SK-N-SH (cell line): ENCODE measurements around the gene ACSS1. TPM values are rescaled to one million over a fixed set of nuclear protein-coding genes. Genes with fewer than 3 reads are reported as not detected.

Experiments
- CTCF ChIA-PET: fragments of 300-600, 350-600 bp; formaldehyde crosslinking; extraction: SDS; loops from one replicate; lab custom pipeline; 2021; lab: Yijun Ruan, JAX
- POLR2A ChIA-PET: fragments of 350-600 bp; sonication (Branson Sonifier 250); formaldehyde crosslinking; extraction: SDS; loops from one replicate; lab custom pipeline; 2020; ENCODE audit warnings: antibody characterized with exemption, inconsistent platforms; lab: Yijun Ruan, JAX
- DNase-seq: peaks from one replicate; pipeline ENCODE4 v3.0.0; 2012
- H2AFZ ChIP-seq: fragments of 200-600 bp; sonication (generic); 2 replicates; pipeline ENCODE4 v1.8.1; 2016; ENCODE audit warnings: antibody characterized with exemption, mild to moderate bottlenecking, low read depth
- H3F3A ChIP-seq: fragments of 200-600 bp; sonication (generic); replicated peaks from 2 replicates; pipeline ENCODE3; 2016; ENCODE audit warnings: antibody characterized with exemption, mild to moderate bottlenecking; ENCODE audit not compliant: insufficient read depth
- H3K27ac ChIP-seq, 2 experiments: fragments of 200-500 bp in 1 of 2; fragments of 200-600 bp in 1 of 2; sonication (Bioruptor generic) in 1 of 2; sonication (generic), shearing (Covaris generic) in 1 of 2; 2 replicates each; pipeline versions ENCODE4 v1.5.1 to v1.6.1; 2014 to 2016; ENCODE audit warnings: low read depth in 2 of 2, inconsistent platforms in 1 of 2, low read length in 1 of 2, mild to moderate bottlenecking in 1 of 2, mixed read lengths in 1 of 2
- H3K27me3 ChIP-seq: fragments of 200-600 bp; sonication (generic), shearing (Covaris generic); 2 replicates; pipeline ENCODE4 v1.6.1; 2016; ENCODE audit warnings: mixed run types; ENCODE audit not compliant: insufficient read depth
- H3K36me3 ChIP-seq, 2 experiments: fragments of 200-500 bp in 1 of 2; fragments of 200-600 bp in 1 of 2; sonication (Bioruptor generic) in 1 of 2; sonication (generic) in 1 of 2; replicated peaks in 1 of 2; 2 replicates each; pipeline versions ENCODE3 to v1.5.1; 2014 to 2016; ENCODE audit warnings: low read length in 1 of 2, mild to moderate bottlenecking in 1 of 2; ENCODE audit not compliant: insufficient read depth in 2 of 2, control insufficient read depth in 1 of 2
- H3K4me1 ChIP-seq, 2 experiments: fragments of 200-500 bp in 1 of 2; fragments of 200-600 bp in 1 of 2; sonication (Bioruptor generic) in 1 of 2; sonication (generic), shearing (Covaris generic) in 1 of 2; 2 replicates each; pipeline versions ENCODE4 v1.5.1 to v1.6.1; 2014 to 2016; ENCODE audit warnings: low read depth in 1 of 2, low read length in 1 of 2, mixed run types in 1 of 2; ENCODE audit not compliant: insufficient read depth in 2 of 2, control insufficient read depth in 1 of 2
- H3K4me2 ChIP-seq: fragments of 200-600 bp; sonication (generic), shearing (Covaris generic); 2 replicates; pipeline ENCODE4 v1.6.1; 2017; ENCODE audit warnings: mixed run types
- H3K4me3 ChIP-seq, 2 experiments: fragments of 200-500 bp in 1 of 2; fragments of 200-600 bp in 1 of 2; sonication (Bioruptor generic) in 1 of 2; sonication (generic), shearing (Covaris generic) in 1 of 2; 2 replicates each; pipeline versions ENCODE4 v1.5.1 to v1.8.1; 2014 to 2016; ENCODE audit warnings: low read depth in 2 of 2, inconsistent platforms in 1 of 2, low read length in 1 of 2, mild to moderate bottlenecking in 1 of 2, mixed read lengths in 1 of 2, moderate library complexity in 1 of 2
- H3K79me2 ChIP-seq: fragments of 200-600 bp; sonication (generic); 2 replicates; pipeline ENCODE4 v1.8.1; 2017; ENCODE audit warnings: mild to moderate bottlenecking; ENCODE audit not compliant: insufficient read depth
- H3K9ac ChIP-seq: fragments of 200-600 bp; sonication (generic); 2 replicates; pipeline ENCODE4 v1.6.1; 2017; ENCODE audit warnings: mixed run types
- H3K9me2 ChIP-seq: fragments of 200-600 bp; sonication (generic); 2 replicates; pipeline ENCODE4 v1.6.1; 2017; ENCODE audit warnings: mixed run types
- H3K9me3 ChIP-seq: fragments of 200-600 bp; sonication (generic); 2 replicates; pipeline ENCODE4 v1.6.1; 2017; ENCODE audit warnings: mixed run types, mild to moderate bottlenecking, moderate library complexity
- H4K20me1 ChIP-seq: fragments of 200-600 bp; sonication (generic); 2 replicates; pipeline ENCODE4 v1.6.1; 2017; ENCODE audit warnings: mild to moderate bottlenecking, mixed run types; ENCODE audit not compliant: insufficient read depth
- CHD2 ChIP-seq: fragments of 150-350 bp; IDR thresholded peaks from 2 replicates; pipeline ENCODE4 v1.6.1; 2018; ENCODE audit warnings: low read length; ENCODE audit not compliant: partially characterized antibody
- ELF1 ChIP-seq: IDR thresholded peaks from 2 replicates; pipeline ENCODE4 v1.4.0; 2012
- EZH2phosphoT487 ChIP-seq: fragments of 200-600 bp; sonication (generic); IDR thresholded peaks from 2 replicates; pipeline ENCODE4 v1.6.1; 2017; ENCODE audit warnings: low read depth, mixed run types, mild to moderate bottlenecking, antibody characterized with exemption, moderate library complexity, borderline replicate concordance
- FOXJ3 ChIP-seq: sonication (generic); formaldehyde crosslinking; IDR thresholded peaks from 2 replicates; pipeline ENCODE4 v1.5.1; 2020; ENCODE audit warnings: mild to moderate bottlenecking, missing genetic modification reagents
- FOXM1 ChIP-seq: IDR thresholded peaks from 2 replicates; pipeline ENCODE4 v1.4.0; 2012; ENCODE audit warnings: low read depth, mild to moderate bottlenecking
- GABPA ChIP-seq: IDR thresholded peaks from 2 replicates; pipeline ENCODE4 v1.4.0; 2012; ENCODE audit warnings: low read depth, mild to moderate bottlenecking
- MEF2A ChIP-seq: IDR thresholded peaks from 2 replicates; pipeline ENCODE4 v1.4.0; 2012; ENCODE audit warnings: low read depth, borderline replicate concordance
- MXI1 ChIP-seq: IDR thresholded peaks from 2 replicates; pipeline ENCODE4 v1.6.1; 2012; ENCODE audit warnings: mild to moderate bottlenecking, low read depth, low read length, improper control_type of control experiment
- NFIC ChIP-seq: IDR thresholded peaks from 2 replicates; pipeline ENCODE4 v1.4.0; 2012; ENCODE audit warnings: borderline replicate concordance
- NRF1 ChIP-seq: IDR thresholded peaks from 2 replicates; pipeline ENCODE4 v1.6.1; 2012; ENCODE audit warnings: low read depth, mild to moderate bottlenecking, low read length
- PBX3 ChIP-seq: IDR thresholded peaks from 2 replicates; pipeline ENCODE4; 2012
- RAD21 ChIP-seq: IDR thresholded peaks from 2 replicates; pipeline ENCODE4 v1.6.1; 2012; ENCODE audit warnings: mild to moderate bottlenecking, low read length
- RCOR1 ChIP-seq: fragments of 150-350 bp; IDR thresholded peaks from 2 replicates; pipeline ENCODE4 v1.6.1; 2017; ENCODE audit warnings: antibody characterized with exemption, low read length
- RFX5 ChIP-seq: IDR thresholded peaks from 2 replicates; pipeline ENCODE4 v1.6.1; 2012; ENCODE audit warnings: mild to moderate bottlenecking, improper control_type of control experiment, low read length
- RXRA ChIP-seq: IDR thresholded peaks from 2 replicates; pipeline ENCODE4 v1.4.0; 2012; ENCODE audit warnings: low read depth, mild to moderate bottlenecking, borderline replicate concordance
- SIN3A ChIP-seq: IDR thresholded peaks from 2 replicates; pipeline ENCODE4 v1.6.1; 2012; ENCODE audit warnings: low read depth, mild to moderate bottlenecking, low read length, moderate library complexity, borderline replicate concordance
- USF2 ChIP-seq: fragments of 150-350 bp; IDR thresholded peaks from 2 replicates; pipeline ENCODE4 v1.6.1; 2017; ENCODE audit warnings: antibody characterized with exemption, low read length, low read depth, borderline replicate concordance
- ZBTB33 ChIP-seq: IDR thresholded peaks from 2 replicates; pipeline ENCODE4 v1.4.0; 2012; ENCODE audit warnings: low read depth, borderline replicate concordance
- WGBS: methylation state at CpG from one replicate; pipeline ENCODE4 v1.1.6; 2017; ENCODE audit warnings: low lambda C conversion rate; 5-methylcytosine and 5-hydroxymethylcytosine counted together
- polyA plus RNA-seq, 3 experiments: library from polyadenylated mRNA; depleted of rRNA; stranded (reverse); fragments of >200 nt; gene quantifications; 2 replicates each; pipeline ENCODE4 v1.2.3, GENCODE V29; 2012
- TF ChIP-seq, protein P1 (sequence below): fragments of 200-600 bp; sonication (generic); IDR thresholded peaks from 2 replicates; pipeline ENCODE4 v1.6.1; 2017; ENCODE audit warnings: antibody characterized with exemption, mild to moderate bottlenecking, moderate library complexity
- TF ChIP-seq, protein P2 (sequence below): IDR thresholded peaks from 2 replicates; pipeline ENCODE4 v1.4.0; 2012; ENCODE audit warnings: low read depth
- TF ChIP-seq, protein P3 (sequence below): fragments of 150-350 bp; IDR thresholded peaks from 2 replicates; pipeline ENCODE4 v1.6.1; 2016; ENCODE audit warnings: mild to moderate bottlenecking, low read depth, low read length
- TF ChIP-seq, protein P4 (sequence below): IDR thresholded peaks from 2 replicates; pipeline ENCODE4 v1.6.1; 2012; ENCODE audit warnings: mild to moderate bottlenecking, low read depth, low read length, moderate library complexity

ACSS1 gene
- polyA plus RNA-seq, 1 of the 3 experiments (the other 2 are of a cell fraction) = 2.0 TPM

DNA sequence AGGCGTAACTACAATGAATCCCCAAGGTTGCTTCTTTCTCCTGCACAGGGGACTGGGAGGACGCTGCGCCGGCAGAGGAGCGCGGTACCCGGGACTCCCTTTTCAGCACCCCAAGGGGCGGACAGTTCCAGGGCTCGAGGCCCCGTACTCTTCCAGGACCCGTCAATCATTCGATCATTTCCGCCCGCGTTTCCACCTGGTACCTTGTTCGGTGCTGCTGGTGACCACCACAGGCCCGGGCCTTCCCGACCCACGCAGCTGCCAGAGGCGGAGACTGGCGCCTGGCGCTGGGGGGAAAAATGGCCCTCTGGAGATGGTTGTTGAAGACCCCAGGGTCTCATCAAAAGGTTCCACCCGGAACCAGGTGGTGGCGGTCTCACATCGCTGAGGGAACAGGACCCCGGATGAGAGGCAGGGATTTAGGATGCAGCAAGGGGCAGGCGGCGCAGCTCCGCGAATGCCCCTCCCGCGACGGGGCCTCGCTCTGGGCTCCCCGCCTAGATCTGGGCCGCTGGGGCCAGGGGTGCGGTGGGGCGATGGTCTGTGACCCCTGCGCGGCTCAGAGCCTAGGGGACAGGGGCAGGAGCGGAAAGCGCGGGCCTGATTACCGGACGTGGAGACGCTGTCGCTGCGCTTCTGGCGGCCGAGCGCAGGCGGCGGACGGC is 23.3 kb upstream of the ACSS1 start:
- no peaks in the 10 kb centered on the region for H4K20me1 ChIP-seq
- ChIA-PET CTCF (no interaction called here), POLR2A (no interaction called here)
- H3K9me3 ChIP-seq = no peaks in the 10 kb centered on the region
- no peaks in the 10 kb centered on the region for H3K36me3 ChIP-seq
- H3K4me1 ChIP-seq = peaks cover 5 to 9% of the 10 kb centered on the region in 2 experiments; a peak in 1 of 4 replicates
- H3K4me3 ChIP-seq = no peak overlapping the region
- no peaks in the 10 kb centered on the region for H3K79me2 ChIP-seq
- DNase-seq = peak; percentile 64
- peaks cover 89% of the 10 kb centered on the region for H3K27me3 ChIP-seq
- no peak overlapping the region for H3K27ac ChIP-seq
- H3K9me2 ChIP-seq = no peaks in the 10 kb centered on the region
- 31% methylated on average over 40 of the region's 54 CpGs for WGBS
- H3F3A ChIP-seq = no peaks in the 10 kb centered on the region
- no peak overlapping the region for H2AFZ ChIP-seq
- no peak overlapping the region for H3K4me2 ChIP-seq
- no peak overlapping the region for H3K9ac ChIP-seq
- TF ChIP-seq RXRA = no peak
- no peak for TF ChIP-seq FOXM1
- TF ChIP-seq CHD2 = no peak
- no peak for TF ChIP-seq FOXJ3
- TF ChIP-seq, protein P1, sequence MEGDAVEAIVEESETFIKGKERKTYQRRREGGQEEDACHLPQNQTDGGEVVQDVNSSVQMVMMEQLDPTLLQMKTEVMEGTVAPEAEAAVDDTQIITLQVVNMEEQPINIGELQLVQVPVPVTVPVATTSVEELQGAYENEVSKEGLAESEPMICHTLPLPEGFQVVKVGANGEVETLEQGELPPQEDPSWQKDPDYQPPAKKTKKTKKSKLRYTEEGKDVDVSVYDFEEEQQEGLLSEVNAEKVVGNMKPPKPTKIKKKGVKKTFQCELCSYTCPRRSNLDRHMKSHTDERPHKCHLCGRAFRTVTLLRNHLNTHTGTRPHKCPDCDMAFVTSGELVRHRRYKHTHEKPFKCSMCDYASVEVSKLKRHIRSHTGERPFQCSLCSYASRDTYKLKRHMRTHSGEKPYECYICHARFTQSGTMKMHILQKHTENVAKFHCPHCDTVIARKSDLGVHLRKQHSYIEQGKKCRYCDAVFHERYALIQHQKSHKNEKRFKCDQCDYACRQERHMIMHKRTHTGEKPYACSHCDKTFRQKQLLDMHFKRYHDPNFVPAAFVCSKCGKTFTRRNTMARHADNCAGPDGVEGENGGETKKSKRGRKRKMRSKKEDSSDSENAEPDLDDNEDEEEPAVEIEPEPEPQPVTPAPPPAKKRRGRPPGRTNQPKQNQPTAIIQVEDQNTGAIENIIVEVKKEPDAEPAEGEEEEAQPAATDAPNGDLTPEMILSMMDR = no peak
- TF ChIP-seq, protein P2, sequence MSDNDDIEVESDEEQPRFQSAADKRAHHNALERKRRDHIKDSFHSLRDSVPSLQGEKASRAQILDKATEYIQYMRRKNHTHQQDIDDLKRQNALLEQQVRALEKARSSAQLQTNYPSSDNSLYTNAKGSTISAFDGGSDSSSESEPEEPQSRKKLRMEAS = no peak
- no peak for TF ChIP-seq USF2
- TF ChIP-seq EZH2phosphoT487 = no peak
- TF ChIP-seq, protein P3, sequence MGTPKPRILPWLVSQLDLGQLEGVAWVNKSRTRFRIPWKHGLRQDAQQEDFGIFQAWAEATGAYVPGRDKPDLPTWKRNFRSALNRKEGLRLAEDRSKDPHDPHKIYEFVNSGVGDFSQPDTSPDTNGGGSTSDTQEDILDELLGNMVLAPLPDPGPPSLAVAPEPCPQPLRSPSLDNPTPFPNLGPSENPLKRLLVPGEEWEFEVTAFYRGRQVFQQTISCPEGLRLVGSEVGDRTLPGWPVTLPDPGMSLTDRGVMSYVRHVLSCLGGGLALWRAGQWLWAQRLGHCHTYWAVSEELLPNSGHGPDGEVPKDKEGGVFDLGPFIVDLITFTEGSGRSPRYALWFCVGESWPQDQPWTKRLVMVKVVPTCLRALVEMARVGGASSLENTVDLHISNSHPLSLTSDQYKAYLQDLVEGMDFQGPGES = no peak
- TF ChIP-seq SIN3A = no peak
- TF ChIP-seq NRF1 = no peak
- peak; percentile 19; the same call in 1 of the 2 replicates for TF ChIP-seq PBX3
- no peak for TF ChIP-seq ELF1
- TF ChIP-seq GABPA = no peak
- TF ChIP-seq, protein P4, sequence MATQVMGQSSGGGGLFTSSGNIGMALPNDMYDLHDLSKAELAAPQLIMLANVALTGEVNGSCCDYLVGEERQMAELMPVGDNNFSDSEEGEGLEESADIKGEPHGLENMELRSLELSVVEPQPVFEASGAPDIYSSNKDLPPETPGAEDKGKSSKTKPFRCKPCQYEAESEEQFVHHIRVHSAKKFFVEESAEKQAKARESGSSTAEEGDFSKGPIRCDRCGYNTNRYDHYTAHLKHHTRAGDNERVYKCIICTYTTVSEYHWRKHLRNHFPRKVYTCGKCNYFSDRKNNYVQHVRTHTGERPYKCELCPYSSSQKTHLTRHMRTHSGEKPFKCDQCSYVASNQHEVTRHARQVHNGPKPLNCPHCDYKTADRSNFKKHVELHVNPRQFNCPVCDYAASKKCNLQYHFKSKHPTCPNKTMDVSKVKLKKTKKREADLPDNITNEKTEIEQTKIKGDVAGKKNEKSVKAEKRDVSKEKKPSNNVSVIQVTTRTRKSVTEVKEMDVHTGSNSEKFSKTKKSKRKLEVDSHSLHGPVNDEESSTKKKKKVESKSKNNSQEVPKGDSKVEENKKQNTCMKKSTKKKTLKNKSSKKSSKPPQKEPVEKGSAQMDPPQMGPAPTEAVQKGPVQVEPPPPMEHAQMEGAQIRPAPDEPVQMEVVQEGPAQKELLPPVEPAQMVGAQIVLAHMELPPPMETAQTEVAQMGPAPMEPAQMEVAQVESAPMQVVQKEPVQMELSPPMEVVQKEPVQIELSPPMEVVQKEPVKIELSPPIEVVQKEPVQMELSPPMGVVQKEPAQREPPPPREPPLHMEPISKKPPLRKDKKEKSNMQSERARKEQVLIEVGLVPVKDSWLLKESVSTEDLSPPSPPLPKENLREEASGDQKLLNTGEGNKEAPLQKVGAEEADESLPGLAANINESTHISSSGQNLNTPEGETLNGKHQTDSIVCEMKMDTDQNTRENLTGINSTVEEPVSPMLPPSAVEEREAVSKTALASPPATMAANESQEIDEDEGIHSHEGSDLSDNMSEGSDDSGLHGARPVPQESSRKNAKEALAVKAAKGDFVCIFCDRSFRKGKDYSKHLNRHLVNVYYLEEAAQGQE = peak; percentile 93
- TF ChIP-seq MEF2A = no peak
- TF ChIP-seq ZBTB33 = no peak
- TF ChIP-seq NFIC = no peak
- peak; percentile 23; the same call in 1 of the 2 replicates for TF ChIP-seq RAD21
- no peak for TF ChIP-seq MXI1
- TF ChIP-seq RFX5 = no peak
- no peak for TF ChIP-seq RCOR1
